ENCODE results near the gene AMPH.
"Not testable (repeated sequence)": the region's sequence is repeated elsewhere in the genome, so short reads cannot be mapped to it uniquely, and the experiment has no call there.

The AMPH gene

DNA sequence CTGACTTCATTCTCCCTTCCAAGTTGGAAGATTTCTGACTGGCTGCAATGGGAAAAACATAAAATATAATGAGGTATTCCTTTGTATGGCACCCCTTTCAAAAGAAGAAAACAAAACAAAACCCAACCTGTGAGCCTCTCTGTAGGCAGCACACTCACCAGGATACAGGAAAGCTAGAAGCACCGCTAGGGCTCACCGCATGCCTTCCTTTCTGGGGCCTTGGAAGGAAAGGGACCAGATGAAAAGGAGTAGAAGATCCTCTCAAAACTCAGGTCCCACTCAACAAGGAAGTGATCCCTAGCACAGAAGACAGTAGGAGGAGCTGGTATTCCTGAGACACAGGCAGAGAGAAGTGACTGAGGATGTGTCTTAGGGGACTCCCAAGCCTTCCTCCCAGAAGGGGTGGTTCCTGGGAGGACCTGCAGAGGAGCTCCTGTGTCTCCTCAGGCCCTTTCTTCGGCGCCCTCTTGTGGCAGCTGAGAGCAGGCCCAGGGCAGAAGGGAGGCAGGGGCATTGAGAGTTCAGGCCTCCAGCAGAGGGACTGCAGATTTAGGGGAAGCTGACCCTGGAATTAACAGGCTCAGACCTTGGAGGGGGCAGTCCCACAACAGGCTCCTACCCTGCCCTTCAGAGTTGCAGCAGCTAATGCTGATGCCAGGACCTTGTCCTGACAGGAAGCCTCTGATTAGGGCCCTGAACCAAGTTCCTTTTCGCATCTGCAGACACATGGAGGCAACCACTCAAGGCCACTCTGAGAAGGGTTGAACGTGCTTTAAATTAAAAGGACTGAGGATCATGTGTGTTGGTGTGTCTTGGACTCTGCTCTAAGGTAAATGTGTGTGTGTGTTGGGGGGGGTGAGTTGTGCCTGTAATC is 285.6 kb downstream of the AMPH start:
- H3K4me3 ChIP-seq (ENCODE audit: insufficient read depth, low read length, poor library complexity, severe bottlenecking); H3K79me2 ChIP-seq (ENCODE audit: insufficient read depth, low read length); H3K9me3 ChIP-seq (ENCODE audit: insufficient read depth, low read length); H2AFZ ChIP-seq (ENCODE audit: low read depth, low read length, severe bottlenecking); H3K27me3 ChIP-seq (ENCODE audit: low read length); H3F3A ChIP-seq (ENCODE audit: insufficient read depth); H3K9me2 ChIP-seq (replicated peaks; ENCODE audit: insufficient read depth, low read length); H4K20me1 ChIP-seq (ENCODE audit: low read depth, low read length); H3K36me3 ChIP-seq (ENCODE audit: low read length); H3K9ac ChIP-seq (ENCODE audit: low read length); H3K27ac ChIP-seq (ENCODE audit: low read depth, low read length); H3K4me2 ChIP-seq (ENCODE audit: low read depth, low read length, poor library complexity, severe bottlenecking): not testable (repeated sequence)
- TF ChIP-seq, protein P1, sequence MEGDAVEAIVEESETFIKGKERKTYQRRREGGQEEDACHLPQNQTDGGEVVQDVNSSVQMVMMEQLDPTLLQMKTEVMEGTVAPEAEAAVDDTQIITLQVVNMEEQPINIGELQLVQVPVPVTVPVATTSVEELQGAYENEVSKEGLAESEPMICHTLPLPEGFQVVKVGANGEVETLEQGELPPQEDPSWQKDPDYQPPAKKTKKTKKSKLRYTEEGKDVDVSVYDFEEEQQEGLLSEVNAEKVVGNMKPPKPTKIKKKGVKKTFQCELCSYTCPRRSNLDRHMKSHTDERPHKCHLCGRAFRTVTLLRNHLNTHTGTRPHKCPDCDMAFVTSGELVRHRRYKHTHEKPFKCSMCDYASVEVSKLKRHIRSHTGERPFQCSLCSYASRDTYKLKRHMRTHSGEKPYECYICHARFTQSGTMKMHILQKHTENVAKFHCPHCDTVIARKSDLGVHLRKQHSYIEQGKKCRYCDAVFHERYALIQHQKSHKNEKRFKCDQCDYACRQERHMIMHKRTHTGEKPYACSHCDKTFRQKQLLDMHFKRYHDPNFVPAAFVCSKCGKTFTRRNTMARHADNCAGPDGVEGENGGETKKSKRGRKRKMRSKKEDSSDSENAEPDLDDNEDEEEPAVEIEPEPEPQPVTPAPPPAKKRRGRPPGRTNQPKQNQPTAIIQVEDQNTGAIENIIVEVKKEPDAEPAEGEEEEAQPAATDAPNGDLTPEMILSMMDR (IDR thresholded peaks at IDR 0.05; ENCODE audit: insufficient read depth, low read length, poor library complexity, severe bottlenecking): peak; percentile 86

DNA sequence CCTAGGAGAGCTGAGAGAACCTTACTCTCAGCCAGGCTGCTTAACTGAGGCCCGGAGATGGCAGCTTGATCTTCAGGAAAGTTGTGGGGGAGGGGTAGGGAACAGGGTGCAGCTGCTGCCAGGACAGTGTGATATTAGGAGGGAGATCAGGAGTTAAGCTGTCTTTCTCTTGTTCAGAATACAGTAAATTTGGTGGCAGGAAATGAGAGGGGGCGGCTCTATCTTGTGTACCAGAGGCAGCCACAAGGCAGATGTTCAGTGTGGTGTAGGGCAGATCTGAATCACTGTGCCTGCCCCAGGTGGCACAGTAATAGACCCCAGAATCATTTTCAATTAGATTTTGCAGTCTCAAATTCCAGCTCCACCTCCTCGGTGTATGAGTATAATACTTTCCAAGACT is 286.4 kb downstream of the AMPH start:
- not testable (repeated sequence) for H3K27me3 ChIP-seq (ENCODE audit: low read length); H3K4me3 ChIP-seq (ENCODE audit: insufficient read depth, low read length, poor library complexity, severe bottlenecking); H3K36me3 ChIP-seq (ENCODE audit: low read length); H3K9ac ChIP-seq (ENCODE audit: low read length); H2AFZ ChIP-seq (ENCODE audit: low read depth, low read length, severe bottlenecking); H3K4me2 ChIP-seq (ENCODE audit: low read depth, low read length, poor library complexity, severe bottlenecking); H3K27ac ChIP-seq (ENCODE audit: low read depth, low read length); H3K9me3 ChIP-seq (ENCODE audit: insufficient read depth, low read length); H3K9me2 ChIP-seq (replicated peaks; ENCODE audit: insufficient read depth, low read length); H4K20me1 ChIP-seq (ENCODE audit: low read depth, low read length); H3K79me2 ChIP-seq (ENCODE audit: insufficient read depth, low read length); H3F3A ChIP-seq (ENCODE audit: insufficient read depth)

DNA sequence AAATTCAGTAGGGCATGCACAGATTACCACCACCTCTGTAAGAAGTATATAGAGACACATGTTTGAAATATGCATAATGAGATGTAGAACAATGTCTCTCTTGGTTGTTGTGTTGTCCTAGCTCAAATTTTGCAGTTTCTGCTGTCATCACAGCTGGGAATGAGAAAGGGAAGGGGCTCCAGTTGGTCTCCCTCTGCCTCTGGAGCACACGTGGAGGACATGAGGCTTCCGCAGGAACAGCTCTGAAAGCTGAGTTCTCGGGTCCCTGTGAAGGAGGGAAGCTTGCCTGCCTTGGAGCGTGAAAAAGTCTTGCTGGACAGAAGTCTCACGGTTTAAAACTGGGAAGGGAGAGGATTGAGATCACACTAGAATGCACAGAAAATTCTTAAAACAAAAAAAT is 289.0 kb downstream of the AMPH start:
- not testable (repeated sequence) for H2AFZ ChIP-seq (ENCODE audit: low read depth, low read length, severe bottlenecking); H3K27ac ChIP-seq (ENCODE audit: low read depth, low read length); H3K79me2 ChIP-seq (ENCODE audit: insufficient read depth, low read length); H3K4me2 ChIP-seq (ENCODE audit: low read depth, low read length, poor library complexity, severe bottlenecking); H3K9me3 ChIP-seq (ENCODE audit: insufficient read depth, low read length); H3K9me2 ChIP-seq (replicated peaks; ENCODE audit: insufficient read depth, low read length); H4K20me1 ChIP-seq (ENCODE audit: low read depth, low read length); H3K4me3 ChIP-seq (ENCODE audit: insufficient read depth, low read length, poor library complexity, severe bottlenecking); H3K36me3 ChIP-seq (ENCODE audit: low read length); H3K9ac ChIP-seq (ENCODE audit: low read length); H3F3A ChIP-seq (ENCODE audit: insufficient read depth); H3K27me3 ChIP-seq (ENCODE audit: low read length)

DNA sequence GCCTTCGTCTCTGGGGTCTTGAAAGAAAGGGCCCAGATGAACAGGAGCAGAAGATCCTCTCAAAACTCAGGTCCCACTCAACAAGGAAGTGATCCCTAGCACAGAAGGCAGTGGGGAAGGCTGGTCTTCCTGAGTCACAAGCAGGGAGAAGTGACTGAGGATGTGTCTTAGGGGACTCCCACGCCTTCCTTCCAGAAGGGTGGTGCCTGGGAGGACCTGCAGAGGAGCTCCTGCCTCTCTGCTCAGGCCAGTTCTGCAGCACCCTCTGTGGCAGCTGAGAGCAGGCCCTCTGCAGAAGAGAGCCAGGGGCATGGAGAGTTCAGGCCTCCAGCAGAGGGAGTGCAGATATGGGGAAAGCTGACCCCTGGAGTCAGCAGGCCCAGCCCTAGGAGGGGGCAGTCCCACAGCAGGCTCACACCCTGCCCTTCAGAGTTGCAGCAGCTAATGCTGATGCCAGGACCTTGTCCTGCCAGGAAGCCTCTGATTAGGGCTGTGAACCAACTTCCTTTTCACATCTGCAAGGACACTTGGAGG is 289.9 kb downstream of the AMPH start:
- not testable (repeated sequence) for H4K20me1 ChIP-seq (ENCODE audit: low read depth, low read length); H3K9me3 ChIP-seq (ENCODE audit: insufficient read depth, low read length); H3K9ac ChIP-seq (ENCODE audit: low read length); H3K9me2 ChIP-seq (replicated peaks; ENCODE audit: insufficient read depth, low read length); H3K79me2 ChIP-seq (ENCODE audit: insufficient read depth, low read length); H3K27me3 ChIP-seq (ENCODE audit: low read length); H3K4me3 ChIP-seq (ENCODE audit: insufficient read depth, low read length, poor library complexity, severe bottlenecking); H2AFZ ChIP-seq (ENCODE audit: low read depth, low read length, severe bottlenecking); H3K36me3 ChIP-seq (ENCODE audit: low read length); H3F3A ChIP-seq (ENCODE audit: insufficient read depth); H3K4me2 ChIP-seq (ENCODE audit: low read depth, low read length, poor library complexity, severe bottlenecking); H3K27ac ChIP-seq (ENCODE audit: low read depth, low read length)

All from SU-DHL-6 (cell line).